ENCODE measurements around the gene ARHGEF7. TPM values are rescaled to one million over a fixed set of nuclear protein-coding genes. Genes with fewer than 3 reads are reported as not detected.

ARHGEF7 gene
- total RNA-seq, 1 donor: 52.2 TPM

GRCh38 chr13:111156421-111156820, 41.3 kb downstream of the ARHGEF7 start:
- no peak overlapping the region for H3K4me3 ChIP-seq (ENCODE audit: low read depth, low read length)
- DNase-seq (ENCODE audit: low read depth): peak; percentile 59
- TF ChIP-seq CTCF (IDR thresholded peaks at IDR 0.05; ENCODE audit: insufficient read depth, low read depth, low read length): no peak

- no peak for DNase-seq (ENCODE audit: low read depth)
- no peak overlapping the region for H3K4me3 ChIP-seq (ENCODE audit: low read depth, low read length)
- TF ChIP-seq CTCF (IDR thresholded peaks at IDR 0.05; ENCODE audit: insufficient read depth, low read depth, low read length): no peak
Observed at GRCh38 chr13:111158136-111158805, 43.2 kb downstream of the ARHGEF7 start.

GRCh38 chr13:111159362-111160320, 44.5 kb downstream of the ARHGEF7 start:
- no peak for DNase-seq (ENCODE audit: low read depth)
- TF ChIP-seq CTCF (IDR thresholded peaks at IDR 0.05; ENCODE audit: insufficient read depth, low read depth, low read length): no peak
- H3K4me3 ChIP-seq (ENCODE audit: low read depth, low read length): no peak overlapping the region

DNA sequence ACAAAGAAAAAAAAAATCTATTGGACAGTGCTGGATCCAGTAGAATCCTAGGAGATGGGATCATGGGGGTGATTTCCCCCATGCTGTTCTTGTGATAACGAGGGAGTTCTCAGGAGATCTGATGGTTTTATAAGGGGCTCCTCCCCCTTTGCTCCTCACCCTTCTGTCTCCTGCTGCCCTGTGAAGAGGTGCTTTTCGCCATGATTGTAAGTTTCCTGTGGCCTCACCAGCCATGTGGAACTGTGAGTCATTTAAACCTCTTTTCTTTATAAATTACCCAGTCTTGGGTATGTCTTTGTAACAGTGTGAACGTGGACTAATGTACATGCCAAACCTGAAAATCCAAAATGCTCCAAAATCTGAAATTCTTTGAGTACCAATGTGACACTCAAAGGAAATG, 45.5 kb downstream of the ARHGEF7 start:
- no peak overlapping the region for H3K4me3 ChIP-seq (ENCODE audit: low read depth, low read length)

DNA sequence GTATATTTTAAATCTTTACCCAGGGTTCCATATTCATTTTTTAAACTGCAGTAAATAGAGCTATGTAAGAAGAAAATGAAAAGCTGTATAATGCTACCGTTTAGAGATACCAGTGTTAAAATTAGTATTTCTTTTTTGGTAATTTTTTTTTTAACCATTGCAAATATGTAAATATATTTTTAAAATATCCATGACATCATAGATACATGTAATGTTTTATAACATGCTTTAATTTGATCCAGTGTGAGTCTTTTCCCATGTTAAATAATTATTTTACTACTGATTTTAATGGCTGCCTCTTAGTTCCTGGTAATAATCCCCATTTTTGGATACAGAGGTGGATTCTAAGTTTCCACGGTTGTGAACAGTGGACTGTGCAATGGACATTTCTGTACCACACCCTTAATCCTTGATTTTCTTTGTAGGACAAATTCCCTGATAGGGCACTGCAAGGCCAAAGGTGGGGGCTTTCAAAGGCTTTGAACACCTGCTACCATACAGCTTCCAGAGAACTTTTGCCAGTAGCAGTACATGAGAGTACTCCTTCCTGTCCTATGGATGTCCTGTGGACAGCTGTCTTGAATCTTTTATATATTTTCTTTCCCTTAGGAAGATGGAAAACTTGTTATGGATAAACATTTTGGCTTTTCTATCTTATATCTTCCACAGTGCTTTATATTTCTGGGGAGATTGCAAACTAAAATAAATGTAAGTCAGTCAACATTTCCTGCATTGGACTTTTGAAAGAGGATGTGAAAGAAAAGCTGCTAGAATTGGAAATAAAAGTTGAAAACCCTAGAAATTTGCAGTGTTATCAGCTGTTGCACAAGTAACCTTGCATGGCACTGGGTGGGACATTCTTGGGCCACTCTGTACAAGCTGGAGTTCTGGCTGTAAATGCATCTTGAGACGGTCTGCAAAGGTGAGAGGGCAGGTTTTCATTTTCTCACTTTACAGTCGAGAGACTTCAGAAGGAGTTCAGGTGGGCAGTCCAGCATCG, 46.8 kb downstream of the ARHGEF7 start:
- DNase-seq (ENCODE audit: low read depth): no peak
- TF ChIP-seq CTCF (IDR thresholded peaks at IDR 0.05; ENCODE audit: insufficient read depth, low read depth, low read length): no peak
- H3K4me3 ChIP-seq (ENCODE audit: low read depth, low read length): no peak overlapping the region

More for the DNA sequence above, 45.5 kb downstream of the ARHGEF7 start:
- no peak for DNase-seq (ENCODE audit: low read depth)
- TF ChIP-seq CTCF (IDR thresholded peaks at IDR 0.05; ENCODE audit: insufficient read depth, low read depth, low read length): no peak
